Measurements from ENCODE around the gene RPL7A.
A peak's percentile ranks its signal among the peaks of the same experiment; 100 is the strongest.

RPL7A gene

DNA sequence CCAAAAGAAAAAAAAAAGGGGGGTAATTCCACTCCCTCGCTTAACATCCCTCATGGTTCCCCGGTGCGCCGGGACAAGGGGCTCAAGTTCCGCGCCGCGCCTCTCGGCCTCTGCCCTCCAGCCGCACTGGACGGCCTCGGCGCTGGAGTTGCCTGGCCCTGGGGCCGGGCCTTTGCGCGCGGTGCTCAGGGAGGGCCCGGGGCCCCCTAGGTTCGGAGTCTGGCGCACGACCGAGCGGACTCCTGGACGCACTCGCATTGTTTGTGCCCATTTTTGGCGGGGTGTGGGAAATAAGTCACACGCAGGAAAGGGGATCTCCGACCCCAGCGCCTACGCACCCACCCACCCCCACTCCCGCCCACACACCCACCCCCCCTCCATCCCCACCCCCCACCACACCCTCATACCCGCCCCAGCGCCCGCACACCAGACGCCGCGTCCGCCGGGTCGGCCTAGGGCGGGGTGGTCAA lies 468 bp upstream of the RPL7A start:
- DNase-seq (ENCODE audit: low read depth): no peak

DNA sequence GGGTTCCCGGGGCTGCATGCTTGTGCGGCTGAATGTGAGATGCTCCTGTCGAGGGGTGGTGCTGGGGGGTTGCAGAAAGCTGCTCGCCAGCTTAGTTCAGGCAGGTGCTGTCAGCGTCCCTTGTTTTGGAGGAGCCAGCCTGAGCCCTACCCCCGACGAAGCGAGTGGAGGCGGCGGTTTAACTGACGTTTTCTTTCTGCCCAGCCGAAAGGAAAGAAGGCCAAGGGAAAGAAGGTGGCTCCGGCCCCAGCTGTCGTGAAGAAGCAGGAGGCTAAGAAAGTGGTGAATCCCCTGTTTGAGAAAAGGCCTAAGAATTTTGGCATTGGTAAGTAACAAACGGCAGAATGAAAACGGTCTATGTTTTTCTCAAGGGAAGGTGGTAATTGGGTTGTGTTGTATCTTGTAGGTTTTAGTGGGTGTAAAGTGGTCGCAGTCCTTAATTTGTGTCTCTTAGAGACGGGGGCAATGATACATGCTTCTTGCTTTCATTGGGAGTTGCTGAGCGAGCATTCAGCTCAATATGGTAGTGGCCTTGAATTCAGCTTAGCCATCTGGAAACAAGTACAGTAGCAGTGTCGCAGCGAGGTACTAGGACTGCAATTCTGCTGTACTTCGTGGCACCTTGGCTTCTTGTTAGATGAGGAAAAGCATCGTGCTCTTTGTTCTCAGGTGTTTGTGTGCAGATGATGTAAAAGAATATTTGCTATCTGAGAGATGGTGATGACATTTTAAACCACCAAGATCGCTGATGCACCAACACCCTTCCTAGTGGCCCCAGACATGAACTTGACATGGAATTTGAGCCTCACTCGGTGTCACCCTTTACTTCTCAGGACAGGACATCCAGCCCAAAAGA lies 928 bp downstream of the RPL7A start:
- DNase-seq (ENCODE audit: low read depth): no peak

DNA sequence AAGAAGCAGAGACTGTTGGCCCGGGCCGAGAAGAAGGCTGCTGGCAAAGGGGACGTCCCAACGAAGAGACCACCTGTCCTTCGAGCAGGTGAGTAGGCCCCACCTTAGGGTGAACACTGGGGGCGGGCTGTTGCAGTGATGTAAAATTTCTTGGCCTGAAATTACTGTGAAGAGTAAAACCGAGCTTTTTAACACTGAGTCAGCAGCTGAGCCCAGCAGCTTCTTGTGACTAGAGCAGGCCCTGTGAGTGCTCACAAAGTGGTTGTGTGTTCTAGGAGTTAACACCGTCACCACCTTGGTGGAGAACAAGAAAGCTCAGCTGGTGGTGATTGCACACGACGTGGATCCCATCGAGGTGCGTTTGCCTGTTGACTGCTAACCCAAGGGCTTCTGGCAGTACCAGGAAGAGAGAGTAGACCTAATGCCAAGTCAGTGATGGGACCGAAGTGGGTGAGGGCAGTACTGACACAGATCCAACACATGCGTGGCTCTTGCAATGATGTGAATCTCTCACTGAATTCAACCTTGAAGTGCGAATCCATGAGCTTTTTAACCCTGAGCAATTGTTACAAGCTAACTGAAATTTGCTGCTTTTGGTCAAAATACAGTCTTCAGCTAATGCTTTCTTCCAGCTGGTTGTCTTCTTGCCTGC lies 2.1 kb downstream of the RPL7A start:
- no peak for DNase-seq (ENCODE audit: low read depth)

DNA sequence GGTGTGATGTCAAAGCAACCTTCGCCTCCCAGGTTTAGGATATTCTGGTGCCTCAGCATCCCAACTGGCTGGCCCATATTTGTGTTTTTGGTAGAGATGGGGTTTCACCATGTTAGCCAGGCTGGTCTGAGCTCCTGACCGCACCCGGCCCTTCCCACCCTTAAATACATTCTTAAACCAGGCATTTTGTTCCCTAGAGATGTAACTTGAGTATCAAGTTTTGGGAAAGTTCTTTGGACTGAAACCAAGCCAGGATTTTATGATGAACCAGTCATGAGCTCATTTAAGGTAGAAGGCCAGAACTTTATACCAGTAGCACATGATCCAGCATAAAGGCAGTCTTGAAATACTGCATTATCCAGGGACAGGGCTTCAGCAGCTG lies 3.5 kb downstream of the RPL7A start:
- DNase-seq (ENCODE audit: low read depth): no peak

DNA sequence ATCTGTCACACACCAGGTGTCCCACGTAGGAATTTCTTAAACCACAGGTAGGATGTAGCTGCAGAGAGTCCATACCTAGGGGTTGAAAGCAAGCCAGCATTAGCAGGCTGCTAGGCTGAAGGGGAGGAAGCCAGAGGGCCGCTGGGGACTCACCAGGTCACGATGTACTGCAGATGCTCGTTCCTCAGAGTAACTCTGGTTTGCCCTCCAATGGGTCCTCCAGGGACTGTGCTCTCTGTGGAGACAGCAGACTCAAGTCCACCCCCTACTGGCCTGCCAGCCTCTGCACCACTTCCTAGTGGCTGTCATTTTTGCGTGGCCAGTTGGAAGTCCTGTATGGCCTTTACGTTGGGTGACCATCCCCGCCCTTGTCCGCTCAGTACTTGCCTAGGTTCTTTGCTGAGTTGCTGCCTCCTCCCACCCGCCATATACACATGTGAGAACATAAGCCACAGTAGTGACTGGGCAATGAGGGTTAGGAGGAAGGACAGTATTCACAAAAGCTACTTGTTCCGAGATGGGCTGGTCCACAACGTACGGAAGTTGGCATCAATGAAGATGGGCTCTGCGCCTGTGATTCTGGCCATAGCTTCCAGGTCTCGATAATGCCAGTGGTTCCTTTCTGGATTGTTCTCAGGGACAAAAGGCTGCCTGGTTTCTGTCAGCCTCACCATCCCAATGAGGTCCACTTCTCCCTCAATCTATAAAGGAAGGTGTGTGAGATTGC lies 4.1 kb downstream of the RPL7A start:
- DNase-seq (ENCODE audit: low read depth): no peak

DNA sequence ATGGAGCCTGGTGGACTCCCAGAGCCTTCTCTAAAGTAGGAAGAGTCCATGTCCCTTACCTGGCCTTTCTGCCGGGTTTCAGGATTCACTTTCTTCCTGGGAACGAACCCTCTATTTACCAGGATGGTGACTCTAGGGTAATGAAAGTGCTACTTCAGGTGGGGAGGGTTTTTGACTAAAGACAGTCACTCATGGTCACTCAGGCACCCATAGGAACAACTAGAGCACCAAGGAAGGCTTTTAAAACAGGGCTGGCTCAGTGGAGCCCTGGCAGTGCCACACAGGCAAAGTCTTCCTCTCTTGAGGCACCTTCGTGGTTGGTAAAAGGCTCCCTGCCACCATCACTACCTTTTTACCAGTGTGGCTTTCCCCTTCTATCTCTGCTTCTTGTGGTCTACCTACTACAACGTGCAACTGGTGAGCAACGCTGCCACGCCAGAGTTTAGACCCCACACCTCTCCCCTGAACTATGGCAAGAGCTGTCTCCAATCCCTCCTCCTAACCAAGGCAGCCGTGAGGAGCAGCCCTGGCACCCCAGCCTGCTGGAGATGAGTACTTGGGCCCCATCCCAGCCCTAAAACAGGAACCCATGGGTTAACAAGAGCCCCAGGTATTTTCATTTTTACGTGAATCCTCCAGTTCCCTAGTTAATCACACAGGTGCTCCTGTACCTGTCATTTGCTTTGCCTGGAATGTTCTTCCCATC lies 4.8 kb downstream of the RPL7A start:
- no peak for DNase-seq (ENCODE audit: low read depth)

DNA sequence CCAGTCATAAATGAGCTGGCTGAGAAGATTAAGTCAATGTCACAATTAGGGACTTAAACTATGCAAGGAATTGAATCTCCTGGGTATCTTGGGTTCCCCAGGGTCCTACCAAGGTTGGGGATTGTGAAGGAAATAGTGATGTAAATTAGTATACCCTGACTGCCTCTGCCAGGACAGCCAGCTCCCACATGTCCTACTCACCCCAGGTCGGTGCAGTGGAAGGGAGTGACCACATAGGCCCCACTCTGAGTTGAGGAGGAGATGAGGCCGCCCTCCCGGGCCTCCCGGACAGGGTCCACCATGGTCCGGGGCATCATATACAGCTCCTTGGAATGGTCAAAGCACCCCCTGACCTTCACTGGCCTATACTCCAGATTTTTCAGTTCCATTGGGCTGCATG lies 5.5 kb downstream of the RPL7A start:
- DNase-seq (ENCODE audit: low read depth): no peak

DNA sequence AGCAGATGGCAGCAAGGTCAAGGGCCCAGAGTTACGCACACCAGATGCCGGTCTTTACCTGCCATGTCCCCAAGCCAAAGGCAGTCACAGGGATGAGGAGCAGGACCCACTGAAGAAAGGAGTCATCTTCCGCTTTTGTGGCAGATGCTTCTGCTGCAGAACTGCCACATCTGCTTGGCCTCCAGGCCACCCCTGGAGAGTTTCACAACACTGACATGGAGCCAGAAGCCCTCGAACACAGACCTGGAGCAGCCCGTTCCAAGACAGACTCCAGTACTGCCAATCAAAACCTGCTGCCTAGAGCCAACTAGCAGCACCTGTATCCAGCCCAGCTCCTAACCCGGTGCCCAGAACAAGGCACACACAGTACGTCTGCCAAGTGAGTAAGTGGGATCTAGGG lies 6.7 kb downstream of the RPL7A start:
- no peak for DNase-seq (ENCODE audit: low read depth)

DNA sequence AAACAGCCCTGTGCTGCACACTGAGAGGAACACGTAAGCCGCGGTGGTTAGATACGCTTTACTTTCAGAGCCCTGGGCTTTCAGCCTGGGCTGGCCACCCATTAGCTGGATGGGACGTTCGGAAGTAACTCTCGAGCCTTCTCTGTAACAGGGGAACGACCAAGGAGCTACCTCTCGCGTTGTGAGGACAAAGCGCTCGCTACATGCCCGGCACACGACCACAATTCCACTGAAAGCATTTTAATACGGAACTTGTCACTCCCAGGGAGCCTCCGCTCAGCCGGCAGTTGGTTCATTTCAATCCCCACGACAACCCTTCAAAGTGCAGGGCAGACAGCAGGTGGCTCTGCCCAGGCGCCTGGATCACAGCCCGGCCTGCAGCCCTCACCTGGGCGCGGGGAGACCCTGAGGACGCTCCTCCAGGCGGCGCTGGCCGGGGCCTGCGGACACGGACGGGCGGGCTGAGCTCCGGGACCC lies 7.9 kb downstream of the RPL7A start:
- DNase-seq (ENCODE audit: low read depth): no peak

DNA sequence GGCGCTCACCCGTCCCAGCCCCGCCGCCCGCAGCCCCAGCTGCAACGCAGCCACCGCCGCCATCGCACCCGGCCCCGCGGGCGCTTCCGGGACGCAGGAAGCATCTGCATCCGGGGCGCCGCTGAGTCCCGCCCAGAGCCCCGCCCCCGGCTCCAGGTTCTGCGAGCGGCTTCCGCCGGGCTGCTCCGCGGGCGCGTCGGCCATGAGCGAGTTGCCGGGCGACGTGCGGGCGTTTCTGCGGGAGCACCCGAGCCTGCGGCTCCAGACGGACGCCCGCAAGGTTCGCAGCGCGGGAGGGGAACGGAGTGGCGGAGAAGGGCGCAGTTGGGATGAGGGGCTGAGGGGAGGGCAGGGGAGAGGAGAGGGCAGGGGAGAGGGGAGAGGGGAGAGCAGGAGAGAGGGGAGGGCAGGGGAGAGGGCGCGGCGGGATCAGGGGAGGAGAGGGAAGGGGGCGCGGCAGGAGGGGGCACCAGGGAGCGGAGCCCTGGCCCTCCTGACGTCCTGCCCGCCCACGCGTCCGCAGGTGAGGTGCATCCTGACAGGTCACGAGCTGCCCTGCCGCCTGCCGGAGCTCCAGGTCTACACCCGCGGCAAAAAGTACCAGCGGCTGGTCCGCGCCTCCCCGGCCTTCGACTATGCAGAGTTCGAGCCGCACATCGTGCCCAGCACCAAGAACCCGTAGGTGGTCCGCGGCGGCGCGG lies 8.5 kb downstream of the RPL7A start, which contains the start of the genes SURF1 and SURF2:
Gene SURF1, minus strand, starts transcription at position 97 of the 701 bp plus-strand sequence. Its CDS starts 34 bp downstream, at position 63.
Gene SURF2, plus strand, starts transcription at position 160 of the 701 bp plus-strand sequence. Its CDS starts 43 bp downstream, at position 203.
- peak; percentile 84 for DNase-seq (ENCODE audit: low read depth)

DNA sequence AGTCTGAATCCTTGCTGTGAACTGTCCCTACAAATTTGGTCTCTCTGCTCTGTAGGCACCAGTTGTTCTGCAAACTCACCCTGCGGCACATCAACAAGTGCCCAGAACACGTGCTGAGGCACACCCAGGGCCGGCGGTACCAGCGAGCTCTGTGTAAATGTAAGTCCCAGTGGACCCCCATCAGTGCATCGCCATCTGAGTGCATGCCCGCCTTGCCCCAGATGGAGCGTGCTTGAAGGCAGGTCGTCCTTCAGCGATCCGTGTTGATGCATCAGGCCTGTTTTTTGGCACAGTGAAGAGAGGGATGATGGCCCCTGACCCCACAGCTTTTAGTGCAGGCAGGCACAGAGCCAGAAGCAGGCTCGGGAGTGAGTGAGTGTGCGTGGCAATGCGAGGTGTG lies 9.6 kb downstream of the RPL7A start:
- DNase-seq (ENCODE audit: low read depth): no peak

DNA sequence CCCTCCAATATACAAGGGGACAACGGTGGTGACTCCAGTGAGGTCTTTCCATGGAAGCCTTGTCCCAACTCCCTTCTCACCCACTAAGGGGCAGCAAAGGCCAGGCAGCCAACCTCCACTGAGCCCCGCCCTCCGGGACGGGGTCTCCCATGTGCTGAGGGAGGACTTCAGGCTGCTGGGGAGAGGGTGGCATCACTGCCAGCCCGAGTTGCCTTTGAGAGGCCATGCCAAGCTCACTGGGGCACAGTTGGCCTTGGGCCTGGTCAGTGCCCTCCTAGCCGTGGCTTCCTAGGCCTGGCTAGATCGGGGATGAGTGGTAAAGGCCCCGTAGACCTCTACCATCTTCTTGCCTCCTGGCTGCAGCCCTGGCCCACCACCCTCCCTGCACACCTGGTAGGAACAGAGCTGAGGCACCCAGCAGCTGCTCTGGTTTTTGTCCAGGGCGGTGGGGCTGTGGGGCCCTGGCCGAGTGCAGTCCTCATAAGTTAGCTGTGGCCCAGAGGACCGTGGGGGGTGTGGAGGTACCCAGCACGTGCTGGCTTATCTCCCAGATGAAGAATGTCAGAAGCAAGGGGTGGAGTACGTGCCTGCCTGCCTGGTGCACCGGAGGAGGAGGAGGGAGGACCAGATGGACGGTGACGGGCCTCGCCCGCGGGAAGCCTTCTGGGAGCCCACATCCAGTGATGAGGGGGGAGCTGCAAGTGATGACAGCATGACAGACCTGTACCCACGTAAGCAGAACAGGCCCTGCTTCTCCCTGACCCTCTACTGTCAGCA lies 11.6 kb downstream of the RPL7A start:
- DNase-seq (ENCODE audit: low read depth): no peak

DNA sequence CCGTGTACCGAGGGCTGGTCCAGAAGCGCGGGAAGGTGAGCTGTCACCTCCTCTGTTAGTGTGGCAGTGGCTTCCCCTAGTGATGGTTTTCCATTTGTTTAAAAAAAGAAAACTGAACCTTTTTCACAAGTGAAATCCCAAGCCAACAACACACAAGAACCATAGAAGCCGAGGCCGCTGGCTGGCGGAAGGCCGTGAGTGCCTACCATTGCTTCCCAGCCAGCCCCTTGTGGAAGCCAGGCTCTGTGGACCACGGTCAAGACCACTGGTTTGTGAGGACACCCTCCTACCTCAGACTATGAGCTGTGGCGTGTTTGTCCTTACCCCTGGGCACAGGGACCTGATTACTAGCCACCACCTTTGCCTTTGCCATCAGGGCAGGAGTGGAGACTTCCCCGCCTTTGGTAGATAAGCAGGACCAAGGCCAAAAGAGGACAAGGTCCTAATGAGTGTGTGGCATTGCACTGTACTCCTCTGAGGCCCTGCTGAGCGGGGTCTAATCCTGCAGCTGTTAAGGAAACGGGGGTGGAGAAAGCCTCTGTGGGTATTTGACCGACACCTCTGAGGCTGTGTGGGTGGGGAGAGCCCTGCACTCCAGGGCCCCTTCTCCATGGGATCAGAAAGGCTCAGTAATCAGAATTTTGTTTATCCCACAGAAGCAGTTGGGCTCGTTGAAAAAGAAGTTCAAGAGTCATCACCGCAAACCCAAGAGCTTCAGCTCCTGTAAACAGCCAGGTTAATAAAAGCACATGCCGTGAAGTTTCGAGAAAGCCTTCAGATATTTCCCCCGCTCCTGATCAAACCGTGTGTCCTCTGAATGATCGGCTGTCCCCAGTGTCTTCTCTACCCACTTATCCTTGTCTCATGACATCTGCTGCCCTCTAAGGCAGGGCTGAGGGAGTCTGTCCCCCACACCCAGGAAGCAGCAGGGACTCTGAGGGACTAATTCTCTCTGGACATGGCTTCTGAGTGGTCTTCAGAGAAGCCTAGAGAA lies 12.7 kb downstream of the RPL7A start:
- DNase-seq (ENCODE audit: low read depth): no peak

DNA sequence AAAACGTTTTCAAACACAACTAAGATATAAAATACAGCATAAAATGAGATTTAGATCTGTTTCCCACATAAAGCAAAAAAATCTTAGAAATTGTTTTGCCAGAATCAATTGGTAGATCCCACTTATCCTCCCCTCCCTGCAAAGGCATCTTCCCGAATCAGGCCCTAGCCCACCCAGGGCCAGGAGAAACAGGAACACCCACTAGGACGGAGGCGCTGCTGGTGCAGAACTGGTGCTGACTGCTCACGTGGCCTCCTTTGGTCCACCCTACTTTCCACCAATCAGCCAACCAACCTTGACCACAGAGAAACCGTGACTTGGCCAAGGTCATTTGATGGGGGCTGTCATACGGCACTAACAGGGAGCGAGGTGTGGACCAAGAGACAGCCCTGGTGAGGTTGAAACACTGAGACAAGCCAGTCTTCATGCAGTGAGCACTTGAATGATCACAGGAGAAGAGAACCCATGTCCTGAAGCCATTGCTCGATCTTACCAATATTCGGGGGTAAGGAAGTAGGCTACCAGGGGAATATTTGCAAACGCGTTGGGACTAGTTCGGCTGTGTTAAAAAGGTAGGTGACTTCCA lies 13.6 kb downstream of the RPL7A start:
- no peak for DNase-seq (ENCODE audit: low read depth)

DNA sequence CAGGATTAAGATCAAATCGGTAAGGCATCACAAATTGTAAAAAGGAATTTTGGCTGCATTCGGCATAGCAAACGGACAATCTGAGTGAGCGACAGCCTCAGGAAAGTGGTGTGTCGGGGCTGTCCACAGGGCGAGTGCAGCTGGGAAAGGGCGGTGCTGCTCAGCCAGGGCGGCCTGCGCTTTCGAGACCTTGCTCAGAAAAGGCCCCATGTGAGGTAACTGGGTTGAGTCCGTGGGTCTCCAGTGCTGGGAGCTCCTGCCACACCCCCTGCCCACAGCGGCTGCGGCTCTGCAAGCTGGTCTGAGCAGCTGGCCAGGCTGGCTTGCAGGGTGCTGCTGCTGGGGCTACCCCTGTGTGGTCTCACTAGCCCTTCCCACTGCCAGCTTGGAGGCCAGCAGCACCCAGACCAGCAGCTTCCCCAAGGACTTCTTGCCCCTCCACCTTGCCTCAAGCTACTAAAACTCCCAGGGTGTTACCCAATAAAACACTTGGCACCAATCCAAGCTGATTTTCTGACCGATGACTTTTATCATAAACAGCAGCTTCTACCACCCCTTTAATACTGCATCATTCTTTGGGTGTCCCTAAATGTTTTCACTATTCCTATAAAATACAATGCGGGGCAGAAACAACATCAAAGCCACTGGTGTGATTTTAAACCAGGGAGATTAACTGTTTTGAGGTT lies 14.5 kb downstream of the RPL7A start:
- DNase-seq (ENCODE audit: low read depth): no peak

DNA sequence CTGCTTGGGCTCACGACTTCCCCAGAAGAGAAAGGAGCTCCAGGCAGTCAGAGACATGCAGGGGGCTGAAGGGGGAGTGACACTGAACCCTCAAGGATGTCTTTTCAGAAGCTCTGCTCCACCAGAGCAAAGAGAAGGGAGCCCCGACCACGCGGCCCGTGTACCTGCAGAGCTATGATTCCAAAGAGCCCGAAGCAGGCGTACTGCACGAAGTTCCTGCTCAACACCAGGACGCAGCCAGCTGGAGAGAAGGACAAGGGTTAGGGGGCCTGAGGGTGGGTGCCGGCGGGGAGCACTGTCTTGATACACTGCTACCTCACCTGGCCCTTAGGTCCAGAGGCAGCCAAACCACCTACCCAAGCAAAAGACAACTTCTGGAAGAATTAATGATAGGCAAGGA lies 18.4 kb downstream of the RPL7A start:
- DNase-seq (ENCODE audit: low read depth): no peak

DNA sequence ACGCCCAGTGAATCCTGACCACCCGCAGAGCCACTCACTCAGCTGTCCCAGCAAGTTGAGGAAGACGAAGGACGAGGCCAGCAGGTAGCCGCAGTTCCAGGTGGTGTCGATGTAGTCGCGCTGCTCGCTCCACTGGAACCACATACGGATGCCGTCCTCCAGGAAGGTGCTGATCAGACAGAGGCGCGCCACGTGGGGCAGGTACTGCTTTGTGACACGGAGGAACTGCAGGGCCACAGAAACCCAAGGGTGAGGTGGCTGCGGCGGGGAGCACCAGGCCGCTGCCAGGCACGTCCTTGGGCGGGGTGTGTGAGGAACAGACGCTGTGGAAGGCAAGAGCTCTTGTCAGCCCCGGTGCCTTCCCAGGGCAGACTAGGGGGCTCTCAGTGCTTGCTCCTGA lies 19.2 kb downstream of the RPL7A start:
- no peak for DNase-seq (ENCODE audit: low read depth)

DNA sequence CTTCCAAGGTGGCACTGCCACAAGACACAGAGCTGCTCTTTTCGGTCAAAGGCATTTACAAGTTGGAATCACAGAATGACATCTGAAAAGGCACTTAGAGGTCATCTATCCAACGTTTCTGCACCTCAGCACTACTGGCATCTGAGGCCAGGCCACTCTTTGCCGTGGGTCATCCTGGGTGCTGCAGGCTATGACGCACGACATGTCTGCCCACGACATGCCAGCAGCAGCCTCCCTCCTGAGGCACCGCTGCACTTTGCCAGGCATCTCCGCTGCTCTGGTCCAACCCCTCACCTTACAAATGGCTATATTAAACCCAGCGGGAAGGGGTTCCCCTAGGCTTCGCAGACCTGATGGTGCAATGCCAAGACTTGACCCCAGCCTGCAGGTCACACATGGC lies 19.8 kb downstream of the RPL7A start:
- DNase-seq (ENCODE audit: low read depth): no peak

Measured in stimulated activated CD4-positive, alpha-beta T cell treated with anti-CD3 and anti-CD28 coated beads, Interleukin-2, amount 100 ng/mL, for 4 hours (primary cell).